Left hindlimb (tissue), 1 donor: ENCODE measurements around the gene LYL1.
A peak's percentile ranks its signal among the peaks of the same experiment; 100 is the strongest.

Experiments used
- DNase-seq: peaks from one replicate; pipeline ENCODE4 v3.0.0-alpha.2; 2018

Gene LYL1

DNA sequence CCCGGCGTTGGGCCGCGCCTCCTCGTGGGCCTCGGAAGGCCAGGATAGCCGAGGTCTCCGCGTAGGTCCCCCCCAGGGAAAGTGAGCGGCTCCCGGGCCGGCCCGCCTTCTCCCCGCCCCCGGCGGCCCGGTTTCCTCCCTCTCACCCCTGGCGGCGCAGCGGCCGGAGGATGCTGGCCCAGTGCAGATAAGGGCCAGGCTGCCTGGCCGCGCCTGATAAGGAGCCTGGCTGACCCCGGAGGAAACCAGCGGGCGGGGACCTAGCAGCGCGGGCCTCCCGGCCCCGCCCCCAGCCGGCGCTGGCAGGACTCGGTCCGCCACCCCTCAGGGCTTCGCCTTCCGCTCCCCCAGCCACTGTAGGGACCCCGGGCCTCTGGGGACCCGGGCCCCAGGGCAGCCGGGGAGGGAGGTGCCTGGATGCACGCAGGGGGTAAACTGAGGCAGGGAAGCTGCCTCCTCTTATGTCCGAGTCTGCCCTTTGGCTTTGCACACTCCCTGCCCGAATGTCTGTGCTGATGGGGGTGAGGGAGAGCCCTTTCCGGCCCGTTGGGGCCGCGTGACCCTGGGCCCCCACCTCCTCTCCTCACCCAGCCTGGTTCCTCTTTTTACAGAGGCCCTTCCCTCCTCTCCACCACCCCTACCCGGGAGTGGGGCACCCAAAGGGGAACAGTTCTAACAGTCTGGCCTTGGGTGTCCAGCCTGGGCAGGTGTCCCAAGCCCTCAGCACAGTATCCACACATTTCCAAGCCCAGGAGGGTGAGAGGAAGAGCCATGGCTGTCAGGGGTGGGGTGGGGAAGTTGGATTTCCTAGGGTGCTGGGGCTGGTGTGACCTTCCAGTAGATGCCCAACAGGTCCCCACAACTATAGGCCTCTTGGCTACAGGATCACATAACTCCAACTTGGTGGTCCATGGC, at the start of gene LYL1:
TSS of gene LYL1 (minus strand) at position 193 of the 915 bp plus-strand sequence. CDS start 1,687 bp downstream, outside the sequence.
- DNase-seq, result peak; percentile 73

DNA sequence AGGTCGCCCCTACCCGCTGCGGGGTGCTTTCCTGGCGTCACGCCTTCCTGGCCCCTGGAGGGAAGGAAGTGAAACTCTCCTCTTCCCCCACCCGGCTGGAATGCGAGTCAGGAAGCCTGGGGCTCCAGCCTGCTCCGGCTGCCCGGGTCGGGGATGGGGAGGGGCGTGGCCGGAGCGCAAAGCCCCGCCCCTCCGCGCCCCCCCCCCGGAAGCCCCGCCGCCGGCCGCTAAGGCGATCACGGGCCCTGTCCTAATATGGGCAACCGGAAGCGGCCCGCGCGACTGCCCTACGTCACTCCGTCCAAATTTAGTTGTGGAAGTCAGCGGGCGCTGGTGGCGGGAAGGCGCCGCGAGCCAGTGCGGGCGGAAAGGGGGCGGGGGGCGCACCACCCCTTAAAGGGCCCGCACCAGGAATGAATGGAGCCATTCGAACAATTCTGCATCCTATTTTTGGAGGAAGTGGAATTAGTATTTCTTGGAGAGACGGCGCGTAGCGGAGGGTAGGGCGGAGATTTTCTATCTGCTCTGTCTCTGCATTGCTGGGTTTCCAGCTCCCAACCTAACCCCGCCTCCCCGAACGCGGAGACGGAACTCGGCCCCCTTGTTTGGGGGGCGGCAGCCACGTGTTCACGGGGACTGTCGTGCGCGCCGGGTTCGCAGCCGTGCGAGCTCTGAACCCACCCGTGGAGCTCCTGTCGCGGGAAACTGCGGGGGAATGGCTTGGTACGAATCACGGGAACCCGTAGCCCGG, 49.1 kb upstream of the LYL1 start:
- DNase-seq, result peak; percentile 99

GRCh38 chr19:13150931-13151604, 48.4 kb upstream of the LYL1 start:
- DNase-seq, result peak; percentile 71

GRCh38 chr19:13150187-13150930, 47.7 kb upstream of the LYL1 start, which contains the start of the genes IER2 and STX10:
Gene IER2, plus strand, starts transcription at chr19:13150411. Its CDS starts 2,776 bp downstream, at chr19:13153187.
Gene STX10, minus strand, starts transcription at chr19:13150375. Its CDS starts 202 bp downstream, at chr19:13150173.
- DNase-seq, result peak; percentile 96

GRCh38 chr19:13149628-13150186, 47.0 kb upstream of the LYL1 start:
- DNase-seq, result no peak

GRCh38 chr19:13149173-13149627, 46.5 kb upstream of the LYL1 start:
- DNase-seq, result peak; percentile 54

DNA sequence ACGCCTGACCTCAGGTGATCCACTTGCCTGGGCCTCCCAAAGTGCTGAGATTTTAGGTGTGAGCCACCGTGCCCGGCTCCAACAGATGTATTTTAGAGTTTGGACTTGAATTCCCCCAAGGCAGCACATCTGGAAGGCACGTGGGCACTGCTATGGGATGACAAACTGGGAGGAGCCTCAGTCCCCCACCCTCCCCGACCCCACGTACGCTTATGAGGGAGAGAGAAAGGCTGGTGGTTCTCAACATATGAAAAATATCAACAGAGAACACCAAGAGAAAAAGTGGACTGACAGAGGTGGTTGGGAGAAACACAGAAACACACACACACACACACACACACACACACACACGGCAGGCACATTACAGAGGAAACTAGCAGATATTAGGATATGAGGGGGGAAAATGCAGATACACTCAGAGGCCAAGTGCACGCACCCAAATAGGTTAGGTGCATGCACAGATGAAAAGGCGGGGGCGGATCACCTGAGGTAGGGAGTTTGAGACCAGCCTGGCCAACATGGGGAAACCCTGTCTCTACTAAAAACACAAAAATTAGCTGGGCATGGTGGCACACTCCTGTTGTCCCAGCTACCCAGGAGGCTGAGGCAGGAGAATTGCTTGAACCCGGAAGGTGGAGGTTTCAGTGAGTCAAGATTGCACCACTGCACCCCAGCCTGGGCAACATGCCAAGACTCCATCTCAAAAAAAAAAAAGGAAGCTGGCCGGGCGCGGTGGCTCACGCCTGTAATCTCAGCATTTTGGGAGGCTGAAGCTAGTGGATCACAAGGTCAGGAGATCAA, 44.3 kb upstream of the LYL1 start:
- no peak for DNase-seq

DNA sequence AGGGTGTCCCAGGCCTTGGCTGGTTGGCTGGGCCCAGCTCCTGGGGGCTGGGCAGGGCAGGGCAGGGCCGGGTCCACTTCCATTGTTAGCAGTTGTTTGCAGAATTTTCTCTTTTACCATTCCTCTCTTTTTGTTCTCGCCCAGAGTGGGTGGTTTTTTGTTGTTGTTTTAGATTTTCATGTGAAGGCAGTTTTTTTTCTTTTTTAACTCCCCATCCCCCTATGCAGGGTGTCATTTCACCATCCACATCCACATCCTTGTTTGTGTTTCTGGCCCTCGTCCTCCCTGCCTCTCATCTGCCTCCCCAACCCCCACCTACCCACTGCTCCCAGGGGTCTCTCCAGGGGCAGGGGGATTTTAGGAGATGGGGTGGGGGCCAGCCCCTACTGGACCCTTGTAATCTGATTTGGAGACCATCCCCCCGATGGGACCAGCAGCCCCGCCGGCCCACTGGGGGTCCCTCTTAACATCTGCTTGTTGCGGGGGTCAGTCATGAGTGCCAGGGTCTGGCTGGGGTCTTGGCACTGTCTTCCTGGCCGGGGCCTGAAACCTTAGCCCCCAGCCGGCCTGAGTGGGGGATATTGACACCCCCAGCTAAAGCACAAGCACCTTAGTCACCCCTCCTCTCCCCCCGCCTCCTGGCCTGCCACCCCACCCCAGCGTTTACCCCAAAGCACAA, 37.1 kb upstream of the LYL1 start:
- no peak for DNase-seq

- no peak for DNase-seq
Observed at GRCh38 chr19:13138916-13139198, 36.2 kb upstream of the LYL1 start.

- no peak for DNase-seq
Observed at GRCh38 chr19:13138171-13138915, 35.7 kb upstream of the LYL1 start.

GRCh38 chr19:13137290-13137794, 34.7 kb upstream of the LYL1 start:
- no peak for DNase-seq

GRCh38 chr19:13135068-13136062, 32.7 kb upstream of the LYL1 start:
- no peak for DNase-seq

- DNase-seq, result no peak
Observed at GRCh38 chr19:13134626-13135025, 32.0 kb upstream of the LYL1 start.

DNA sequence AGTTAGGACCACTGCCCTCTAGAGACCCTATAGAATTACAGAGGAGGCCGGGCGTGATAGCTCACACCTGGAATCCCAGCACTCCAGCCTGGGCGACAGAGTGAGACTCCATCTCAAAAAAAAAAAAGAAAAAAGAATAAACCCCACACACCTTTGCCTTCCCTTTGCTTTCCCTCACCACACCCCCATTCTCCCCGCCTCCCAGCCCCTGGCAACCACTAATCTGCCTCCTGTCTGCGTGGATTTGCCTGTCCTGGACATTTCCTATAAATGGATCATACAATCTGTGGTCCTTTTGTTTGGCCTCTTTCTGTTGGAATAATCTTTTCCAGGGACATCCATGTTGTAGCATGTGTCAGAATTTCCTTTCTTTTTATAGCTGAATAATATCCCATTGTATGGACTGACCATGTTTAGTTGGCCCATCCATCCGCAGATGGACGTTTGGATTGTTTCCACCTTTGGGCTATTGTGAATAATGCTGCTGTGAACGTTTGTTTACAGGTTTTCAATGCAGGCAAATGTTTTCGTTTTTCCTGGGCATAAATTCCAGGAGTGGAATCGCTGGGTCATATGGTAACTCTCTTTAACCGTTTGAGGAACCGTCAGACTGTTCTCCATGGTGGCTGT, 30.7 kb upstream of the LYL1 start:
- no peak for DNase-seq

DNA sequence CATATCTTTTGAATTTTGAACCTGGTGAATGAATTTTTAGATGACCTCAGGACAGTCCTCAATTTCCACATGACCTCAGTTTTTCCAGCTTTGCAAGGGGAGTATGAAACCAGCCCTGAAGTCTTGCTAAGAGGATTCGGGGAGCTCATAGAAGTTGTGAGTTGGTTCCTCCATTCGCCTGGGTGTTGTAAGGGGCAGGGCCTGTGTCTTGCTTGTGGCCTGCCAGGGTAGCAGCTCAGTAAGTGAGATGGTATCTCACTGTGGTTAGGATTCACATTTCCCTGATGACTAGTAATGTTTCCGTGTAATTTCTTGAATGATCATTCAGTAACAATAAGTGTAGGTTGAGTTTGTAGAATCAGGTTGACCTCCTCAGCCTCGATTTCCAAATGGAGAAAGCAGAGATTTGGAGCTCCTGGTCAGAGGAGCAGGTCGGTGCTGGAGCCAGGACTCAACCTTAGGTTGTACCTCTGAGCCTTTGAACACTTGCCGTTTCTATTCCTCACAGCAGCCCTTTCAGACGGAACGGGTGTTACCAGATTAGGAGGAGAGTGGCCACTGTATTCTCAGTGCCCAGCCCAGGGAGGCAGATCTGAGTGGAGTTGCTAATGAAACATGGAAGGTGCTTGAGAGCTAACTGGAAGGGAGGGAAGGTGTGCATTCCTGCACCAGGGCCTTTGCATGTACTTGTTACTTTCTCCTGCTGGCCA, 30.0 kb upstream of the LYL1 start:
- no peak for DNase-seq

DNA sequence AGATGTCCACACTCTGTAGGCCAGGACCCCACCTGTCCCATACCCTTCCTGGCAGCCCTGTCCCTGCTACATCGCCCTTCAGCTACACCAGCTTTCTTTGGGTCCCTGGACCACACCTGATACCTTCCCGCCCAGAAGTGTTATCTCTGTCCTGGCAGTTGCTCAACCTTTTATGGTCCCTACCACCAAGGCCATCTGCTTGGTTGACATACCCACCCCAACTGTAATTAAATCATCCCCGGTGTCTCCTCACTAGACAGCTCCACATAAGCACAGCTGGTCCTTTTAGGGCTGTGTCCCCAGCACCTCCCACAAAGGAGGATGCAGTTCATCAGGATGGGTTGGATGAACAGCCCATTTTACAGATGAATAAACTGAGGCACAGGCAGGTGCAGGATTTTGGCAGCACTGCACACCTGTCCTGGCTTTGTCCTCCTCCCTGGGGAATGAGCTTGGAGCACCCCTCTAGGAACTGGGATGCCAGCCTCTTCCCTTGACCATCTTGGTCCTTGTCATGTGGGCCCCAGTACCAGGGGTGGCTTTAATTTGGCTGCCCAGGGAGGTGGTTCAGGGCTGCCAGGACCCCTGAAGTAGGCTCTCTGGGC, 28.3 kb upstream of the LYL1 start:
- no peak for DNase-seq

GRCh38 chr19:13129384-13129783, 26.7 kb upstream of the LYL1 start:
- DNase-seq, result no peak
